Right ventricle myocardium inferior (tissue), 1 donor: ENCODE measurements around the gene FAM110A. TPM values are rescaled to one million over a fixed set of nuclear protein-coding genes. Genes with fewer than 3 reads are reported as not detected.
"Not testable (repeated sequence)": the region's sequence is repeated elsewhere in the genome, so short reads cannot be mapped to it uniquely, and the experiment has no call there.

ENCODE experiments used
- ATAC-seq: fragments of 200-7000 bp; cut with Tn5 transposase; one replicate; pipeline ENCODE4 v1.9.1; 2020; ENCODE audit warnings: mild to moderate bottlenecking, moderate library complexity
- DNase-seq: peaks from one replicate; pipeline ENCODE4 v3.0.0; 2021; ENCODE audit errors: missing footprints
- intact Hi-C: fragments of 100-400 bp; cut with DNase I; formaldehyde crosslinking; loops from one replicate; pipeline ENCODE4 v1.11.0; 2022
- long read RNA-seq: library from polyadenylated mRNA; unstranded; transcript quantifications from one replicate; pipeline ENCODE4 v2.0.0, GENCODE V29; 2021
- total RNA-seq: library from RNA; stranded (reverse); fragmentation: NEBNext Ultra II Directional; extraction: Animal tissue kit (Norgen Biotek cat#: 25700); gene quantifications from one replicate; pipeline ENCODE4 v1.2.1, GENCODE V29; 2021
- donor health status: DM: no; HTN: yes; CAD: no; lungs with severe emphysema.

Gene FAM110A
- 2.6 TPM for total RNA-seq
- long read RNA-seq, partial matches to known transcripts, result 1 of 3 reads
- long read RNA-seq, other reads (novel, unspliced or antisense), result 0 of 3 reads

DNA sequence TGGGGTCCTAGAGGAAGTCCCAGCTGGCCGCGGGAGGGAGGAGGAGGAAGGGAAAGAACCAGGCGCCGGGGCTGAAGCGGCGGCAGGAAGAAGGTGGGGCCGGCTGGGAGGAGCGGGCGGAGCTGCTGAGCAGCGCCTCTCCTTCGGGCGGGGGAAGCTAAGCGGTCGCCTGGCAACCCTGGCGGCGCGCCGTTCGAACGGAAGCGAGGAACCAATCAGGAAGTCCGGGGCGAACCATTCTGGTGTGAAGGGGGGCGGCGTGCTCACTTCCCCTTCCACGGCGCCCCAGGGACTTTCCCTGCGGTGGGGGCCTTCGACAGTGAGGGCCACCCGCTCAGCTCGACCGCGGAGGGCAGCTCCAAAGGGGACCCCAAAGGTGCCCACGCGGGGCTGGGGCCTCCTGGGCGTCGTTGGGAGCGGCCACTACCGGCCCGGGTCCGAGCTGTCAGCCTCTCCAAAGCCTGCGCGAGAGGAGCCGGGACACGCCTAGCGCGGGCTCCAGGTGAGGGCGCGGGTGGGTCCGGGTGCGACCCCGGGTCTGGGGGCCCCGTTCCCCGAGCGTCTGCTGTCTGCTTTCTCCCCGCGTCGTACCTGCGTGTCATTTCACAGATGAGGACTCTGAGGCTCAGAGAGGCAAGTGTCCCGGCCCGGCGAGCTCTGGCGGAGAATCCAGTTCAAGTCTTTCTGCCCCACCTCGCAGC lies at the start of gene FAM110A:
Gene FAM110A (plus strand): TSS at position 266 of the 701 bp plus-strand sequence. CDS start 11,090 bp downstream, outside the sequence.
- ATAC-seq (peak; percentile 97), DNase-seq (peak; percentile 99)
- intact Hi-C loops, result loop anchor here (5.0 kb wide), 1 partner anchor 286 kb away; no protein-coding TSS in a partner anchor

DNA sequence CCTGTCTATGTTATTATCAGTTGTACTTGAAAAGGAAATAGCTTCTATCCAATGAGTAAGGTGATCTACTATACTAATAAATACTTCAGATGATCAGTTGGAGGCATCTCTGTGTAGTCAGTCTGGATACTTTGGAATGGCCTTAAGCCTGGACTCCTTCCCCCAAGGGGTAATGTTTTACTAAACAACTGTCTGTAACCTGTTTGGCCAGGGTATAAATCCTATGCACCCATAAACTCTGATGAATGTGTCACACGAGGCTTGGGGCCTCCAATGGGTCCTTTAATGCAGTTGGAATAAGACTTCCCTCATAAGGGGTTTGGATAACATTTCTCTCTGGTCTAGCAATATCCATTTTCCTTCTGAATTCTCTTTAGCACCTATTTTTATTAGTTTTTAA lies 45.7 kb upstream of the FAM110A start:
- no peak for DNase-seq
- no peak for ATAC-seq
- intact Hi-C loops, result no loop called here

DNA sequence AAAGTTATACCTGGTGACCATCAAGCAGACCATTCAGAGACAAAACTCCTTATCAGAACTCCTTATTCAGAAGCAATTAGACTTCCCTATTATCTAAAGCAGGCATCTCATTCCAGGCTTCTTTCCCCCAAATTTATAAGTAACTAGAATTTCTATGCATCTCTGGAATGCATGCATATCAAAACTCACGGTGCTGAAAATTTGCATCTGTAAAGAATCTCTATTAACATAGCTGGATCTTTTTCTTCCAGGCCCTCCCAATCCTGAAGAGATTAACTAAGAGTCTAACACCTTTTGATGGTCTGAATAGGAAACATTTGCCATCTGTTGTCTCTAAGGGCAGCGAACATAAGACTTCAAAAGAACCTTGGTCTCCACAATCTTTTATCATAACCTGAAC lies 42.5 kb upstream of the FAM110A start:
- ATAC-seq, result no peak
- DNase-seq, result no peak
- intact Hi-C loops, result no loop called here

DNA sequence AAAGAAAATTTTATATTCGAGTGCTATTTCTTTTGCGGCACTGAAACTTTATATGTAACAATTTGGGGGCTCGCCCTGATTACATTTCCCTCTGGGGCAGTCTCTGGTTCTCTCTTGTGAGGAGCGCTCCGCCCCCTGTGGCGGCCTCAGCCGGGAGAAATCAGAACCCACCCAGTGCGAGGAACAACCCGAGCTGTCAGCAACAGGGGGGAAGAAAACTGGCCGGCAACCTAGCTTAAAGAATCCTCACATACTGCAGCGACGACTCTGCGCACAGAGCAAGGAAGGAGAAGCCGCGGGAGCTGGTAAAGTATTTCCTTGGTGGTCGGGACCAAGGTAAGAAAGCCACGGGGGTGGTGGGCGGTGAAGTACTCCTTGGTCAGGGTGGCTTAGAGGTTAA lies 41.3 kb upstream of the FAM110A start:
- intact Hi-C loops, result no loop called here
- ATAC-seq (no peak), DNase-seq (no peak)

DNA sequence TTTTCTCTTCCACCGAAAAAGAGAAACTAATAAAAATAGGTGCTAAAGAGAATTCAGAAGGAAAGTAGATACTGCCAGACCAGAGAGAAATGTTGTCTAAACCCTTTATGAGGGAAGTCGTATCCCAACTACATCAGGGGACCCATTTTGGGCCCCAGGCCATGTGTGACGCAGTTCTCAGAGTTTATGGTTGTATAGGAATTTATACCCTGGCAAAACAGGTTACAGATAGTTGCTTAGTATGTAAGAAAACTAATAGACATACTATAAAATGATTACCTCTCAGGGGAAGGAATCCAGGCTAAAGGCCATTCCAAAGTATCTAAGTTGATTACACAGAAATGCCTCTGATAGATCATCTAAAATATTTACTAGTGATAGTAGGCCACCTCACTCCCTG lies 36.6 kb upstream of the FAM110A start:
- DNase-seq (no peak), ATAC-seq (no peak)
- intact Hi-C loops, result no loop called here

DNA sequence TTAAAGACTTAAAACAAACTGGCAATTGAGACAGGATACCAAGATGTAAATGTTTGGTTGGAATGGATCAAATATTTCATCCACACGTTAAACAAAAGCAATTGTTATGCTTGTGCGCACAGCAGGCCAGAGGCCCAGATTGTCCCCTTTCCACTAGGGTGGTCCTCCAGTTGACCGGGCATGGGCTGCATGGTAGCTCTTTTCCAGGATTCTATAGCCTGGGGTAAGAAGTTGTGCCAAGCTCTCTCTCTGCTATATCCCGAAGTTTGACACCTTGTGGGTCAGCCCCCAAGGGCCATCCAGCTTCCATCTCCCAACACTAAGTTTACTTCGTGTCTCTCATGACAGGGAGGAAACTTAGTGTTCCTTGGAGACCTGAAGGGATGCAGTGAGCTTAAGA lies 34.8 kb upstream of the FAM110A start:
- intact Hi-C loops, DNase-seq, ATAC-seq: not testable (repeated sequence)

- DNase-seq, intact Hi-C loops: not testable (repeated sequence)
Measured at GRCh38 chr20:800026-800425, 33.5 kb upstream of the FAM110A start.

GRCh38 chr20:801678-802077 lies 31.8 kb upstream of the FAM110A start:
- DNase-seq, result no peak
- ATAC-seq, result no peak
- intact Hi-C loops, result no loop called here

More at GRCh38 chr20:800026-800425, 33.5 kb upstream of the FAM110A start:
- not testable (repeated sequence) for ATAC-seq

DNA sequence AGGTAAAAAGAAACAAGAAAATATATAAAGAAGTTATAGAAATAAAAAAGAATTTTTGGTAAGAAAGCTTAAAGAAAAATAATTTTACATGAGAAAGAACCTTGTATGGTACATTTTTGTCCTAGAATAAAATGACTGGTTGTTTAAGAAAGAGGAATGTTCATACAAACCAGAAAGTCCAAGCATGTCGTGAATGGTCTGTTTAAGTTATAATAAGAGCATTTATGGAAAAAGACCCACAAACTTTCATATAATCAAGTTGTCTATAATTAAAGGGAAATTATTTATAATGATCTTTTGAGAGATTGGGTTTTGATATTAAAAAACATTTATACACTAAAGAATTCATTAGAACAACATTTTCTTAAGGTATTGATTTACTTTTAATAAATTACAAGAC lies 27.8 kb upstream of the FAM110A start:
- DNase-seq, result no peak
- no peak for ATAC-seq
- intact Hi-C loops, result no loop called here

- intact Hi-C loops, ATAC-seq, DNase-seq: not testable (repeated sequence)
Measured at GRCh38 chr20:811776-812434, 21.6 kb upstream of the FAM110A start.

DNA sequence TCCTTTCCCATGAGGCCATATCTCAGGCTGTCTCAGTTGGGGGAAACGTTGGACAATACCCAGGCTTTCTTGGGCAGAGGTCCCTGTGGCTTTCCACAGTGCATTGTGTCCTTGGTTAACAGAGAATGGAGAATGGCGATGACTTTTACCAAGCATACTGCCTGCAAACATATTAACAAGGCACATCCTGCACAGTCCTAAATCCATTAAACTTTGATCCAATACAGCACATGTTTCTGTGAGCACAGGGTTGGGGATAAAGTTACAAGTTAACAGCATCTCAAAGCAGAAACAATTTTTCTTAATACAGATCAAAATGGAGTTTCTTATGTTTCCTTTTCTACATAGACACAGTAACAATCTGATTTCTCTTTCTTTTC lies 21.1 kb upstream of the FAM110A start:
- intact Hi-C loops, DNase-seq, ATAC-seq: not testable (repeated sequence)

- no peak for ATAC-seq
- intact Hi-C loops, result no loop called here
- no peak for DNase-seq
Measured at GRCh38 chr20:813390-813789, 20.1 kb upstream of the FAM110A start.

- DNase-seq (no peak), ATAC-seq (no peak)
- intact Hi-C loops, result no loop called here
Measured at GRCh38 chr20:815226-815625, 18.3 kb upstream of the FAM110A start.

DNA sequence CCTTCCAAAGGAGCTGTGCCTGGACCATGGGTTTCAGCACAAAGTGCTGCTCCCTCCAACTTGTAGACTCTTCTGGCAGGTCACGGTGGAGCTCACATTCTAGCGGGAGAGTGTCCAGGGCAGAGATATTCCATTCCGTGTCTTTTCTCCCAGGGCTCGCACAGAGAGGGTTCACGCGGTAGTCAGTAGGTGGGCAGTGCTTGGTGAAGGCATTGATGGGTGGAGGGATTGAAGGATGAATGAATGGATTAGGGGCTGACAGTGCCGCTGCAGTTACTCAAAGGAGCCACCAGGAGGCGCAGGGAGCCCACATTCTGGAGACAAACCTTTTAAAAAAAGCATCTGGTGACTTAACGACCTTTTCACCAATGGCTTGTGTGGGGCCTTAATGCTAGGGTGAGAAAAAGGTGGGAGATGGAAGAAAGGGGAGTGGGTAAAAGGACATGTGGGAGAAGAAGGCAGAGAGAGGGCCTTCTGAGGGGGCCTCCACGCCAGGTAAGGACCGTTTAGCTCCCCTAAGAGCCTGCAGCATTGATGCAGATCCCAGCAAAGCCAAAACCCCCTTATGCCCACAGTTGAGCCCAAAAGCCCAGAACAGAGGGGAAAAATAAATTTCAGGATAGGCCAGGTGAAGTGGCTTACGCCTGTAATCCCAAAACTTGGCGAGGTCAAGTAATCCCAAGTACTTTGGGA lies 17.5 kb upstream of the FAM110A start:
- intact Hi-C loops, result loop anchor here (1.0 to 2.0 kb wide), 2 partner anchors 140 to 397 kb away; no protein-coding TSS in a partner anchor
- DNase-seq (peak; percentile 82), ATAC-seq (peak; percentile 20)

DNA sequence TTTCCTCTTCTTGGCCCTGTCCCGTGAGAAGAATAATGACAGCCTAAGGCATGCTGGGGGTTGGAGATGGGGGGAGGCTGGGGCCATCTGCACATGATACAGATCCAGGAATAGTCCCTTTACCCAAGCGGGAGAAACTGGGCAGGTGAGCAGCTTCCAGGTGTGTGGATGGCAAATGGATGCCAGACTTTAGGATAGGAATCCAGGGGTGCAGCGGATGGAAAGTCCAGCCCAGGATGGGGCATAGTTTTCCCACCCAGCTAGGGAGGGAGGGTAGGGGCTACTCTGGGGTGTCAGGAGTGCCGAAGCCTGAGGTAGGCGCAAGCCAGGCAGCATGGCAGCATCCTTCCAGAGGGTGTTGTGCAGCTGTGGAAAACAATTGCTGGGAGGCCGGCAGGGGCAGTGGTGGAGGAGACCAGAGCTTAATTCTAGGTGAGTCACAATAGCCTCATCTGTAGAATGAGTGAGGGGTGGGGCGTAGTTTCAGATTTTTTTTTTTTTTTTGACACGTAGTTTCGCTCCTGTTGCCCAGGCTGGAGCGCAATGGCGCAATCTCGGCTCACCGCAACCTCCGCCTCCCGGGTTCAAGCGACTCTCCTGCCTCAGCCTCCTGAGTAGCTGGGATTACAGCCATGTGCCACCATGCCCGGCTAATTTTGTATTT lies 15.4 kb upstream of the FAM110A start:
- intact Hi-C loops, result no loop called here
- DNase-seq (no peak), ATAC-seq (no peak)

DNA sequence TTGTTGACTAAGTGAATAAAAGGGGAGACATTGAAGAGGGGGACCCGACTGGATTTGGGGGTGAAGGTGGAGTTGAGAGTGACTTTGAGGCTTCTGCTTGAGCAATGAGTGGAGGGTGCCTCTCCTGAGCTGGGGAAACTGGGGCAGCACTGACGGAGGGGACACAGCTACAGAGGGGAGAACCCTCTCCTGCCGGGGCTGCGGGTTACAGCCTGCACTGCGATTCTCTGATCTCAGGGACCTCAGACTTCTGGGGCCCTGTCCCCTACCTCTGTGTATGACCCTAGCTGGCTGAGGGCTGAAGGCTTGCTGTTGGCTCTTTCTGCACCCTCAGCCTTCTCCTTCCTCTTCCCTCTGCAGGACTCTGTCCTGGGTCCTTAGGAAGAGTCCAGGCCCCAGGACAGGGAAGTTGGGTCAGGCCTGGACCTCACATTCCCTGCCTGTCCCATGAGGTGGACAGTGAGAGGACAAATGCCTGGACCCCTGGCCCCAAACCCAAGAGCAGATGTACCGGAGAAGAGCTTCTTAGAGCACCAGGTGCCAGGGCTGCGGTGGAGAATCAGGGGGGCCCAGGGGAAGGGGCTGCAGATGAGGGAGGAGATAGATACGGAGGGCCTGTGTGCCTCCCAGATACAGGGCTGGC lies 13.7 kb upstream of the FAM110A start:
- ATAC-seq, result no peak
- intact Hi-C loops, result no loop called here
- no peak for DNase-seq

GRCh38 chr20:820323-820953 lies 13.1 kb upstream of the FAM110A start:
- ATAC-seq (no peak), DNase-seq (no peak)
- intact Hi-C loops, result no loop called here

- peak; percentile 72 for ATAC-seq
- intact Hi-C loops, result no loop called here
- no peak for DNase-seq
Measured at GRCh38 chr20:821046-821730, 12.3 kb upstream of the FAM110A start.
